GM21360 (cell line): Measurements from ENCODE around the gene MTNR1A.
"Not testable (repeated sequence)": the region's sequence is repeated elsewhere in the genome, so short reads cannot be mapped to it uniquely, and the experiment has no call there.

Experiments
- ATAC-seq: cut with Tn5 transposase; IDR thresholded peaks from one replicate; pipeline ENCODE4 v1.9.1; 2021; ENCODE audit warnings: mild to moderate bottlenecking, moderate library complexity; ENCODE audit not compliant: unreplicated experiment

The MTNR1A gene

DNA sequence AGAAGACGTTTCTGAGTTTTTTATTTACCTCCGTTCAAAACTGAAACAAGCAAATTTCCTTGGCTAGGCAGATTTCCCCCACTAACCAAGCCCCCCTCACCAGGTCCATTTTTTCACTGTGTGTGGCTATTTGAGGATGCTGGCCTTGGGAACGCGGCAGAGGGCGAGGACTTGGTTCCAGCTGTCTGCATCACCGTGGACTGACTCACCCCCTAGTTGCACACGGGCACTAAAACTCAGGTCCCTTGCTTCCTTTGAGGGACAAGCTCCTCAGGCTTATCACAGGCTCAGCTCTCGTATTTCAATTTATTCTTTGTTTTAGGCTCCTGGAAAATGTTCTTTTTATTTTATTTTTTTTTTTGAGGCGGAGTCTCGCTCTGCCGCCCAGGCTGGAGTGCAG lies 8.4 kb upstream of the MTNR1A start:
- ATAC-seq: no peak

- no peak for ATAC-seq
Observed at GRCh38 chr4:186561748-186562147, 6.4 kb upstream of the MTNR1A start.

- ATAC-seq: no peak
Observed at GRCh38 chr4:186560647-186561046, 5.3 kb upstream of the MTNR1A start.

DNA sequence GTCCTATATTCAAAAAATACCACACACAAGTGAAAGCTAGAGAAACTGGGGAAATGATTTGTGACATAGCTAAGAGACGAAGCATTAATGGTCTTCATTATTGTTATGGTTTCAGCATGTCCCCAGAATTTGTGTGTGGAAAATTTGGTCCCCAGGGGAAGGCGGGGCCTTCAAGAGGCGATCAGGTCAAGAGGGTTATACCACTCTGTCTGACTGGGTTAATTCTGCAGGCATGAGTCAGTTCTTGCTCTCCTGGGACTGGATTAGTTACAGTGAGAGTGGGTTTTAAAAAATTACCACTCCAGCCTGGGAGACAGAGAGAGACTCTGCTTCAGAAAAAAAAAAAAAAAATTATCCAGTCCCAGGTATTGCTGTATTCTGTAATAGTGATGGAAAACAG lies 2.1 kb upstream of the MTNR1A start:
- ATAC-seq: no peak

DNA sequence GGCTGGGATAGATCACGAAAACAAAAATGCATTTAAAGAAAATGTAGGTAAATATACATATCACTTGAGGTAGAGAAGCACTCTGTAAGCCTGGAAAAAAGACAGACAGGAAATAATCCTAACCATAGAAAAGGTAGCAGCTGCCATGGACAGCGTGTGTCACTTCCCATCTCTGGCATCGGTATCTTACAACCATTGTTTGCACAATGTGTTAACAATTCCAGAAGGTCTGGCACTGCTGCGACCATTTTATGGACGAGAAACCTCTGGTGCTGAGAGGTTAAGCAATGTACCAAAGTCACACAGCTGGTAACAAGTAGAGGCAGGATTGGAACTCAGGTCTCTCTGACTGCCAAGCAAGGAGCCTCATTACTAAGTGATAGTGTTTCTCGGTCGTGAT lies 1.7 kb upstream of the MTNR1A start:
- no peak for ATAC-seq

- ATAC-seq: no peak
Observed at GRCh38 chr4:186554539-186554913, 841 bp downstream of the MTNR1A start.

DNA sequence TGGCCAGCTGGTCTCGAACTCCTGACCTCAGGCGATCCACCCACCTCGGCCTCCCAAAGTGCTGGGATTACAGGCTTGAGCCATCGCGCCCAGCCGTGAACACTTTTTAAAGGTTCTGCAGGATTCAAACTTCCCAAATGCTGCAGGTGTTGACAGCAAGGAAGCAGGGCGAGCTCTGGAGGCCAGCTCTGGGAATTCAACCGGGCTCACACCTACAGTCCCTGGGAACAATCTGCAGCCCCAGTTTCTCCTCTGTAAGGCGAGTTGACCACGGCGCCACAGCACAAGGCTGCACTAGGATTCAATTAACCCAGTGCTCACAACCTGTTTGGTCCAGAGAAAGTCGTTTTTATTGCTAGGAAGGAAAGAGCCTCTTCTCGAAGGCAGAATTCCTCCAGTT lies 1.6 kb downstream of the MTNR1A start:
- ATAC-seq: no peak

- ATAC-seq: no peak
Observed at GRCh38 chr4:186551849-186552248, 3.5 kb downstream of the MTNR1A start.

DNA sequence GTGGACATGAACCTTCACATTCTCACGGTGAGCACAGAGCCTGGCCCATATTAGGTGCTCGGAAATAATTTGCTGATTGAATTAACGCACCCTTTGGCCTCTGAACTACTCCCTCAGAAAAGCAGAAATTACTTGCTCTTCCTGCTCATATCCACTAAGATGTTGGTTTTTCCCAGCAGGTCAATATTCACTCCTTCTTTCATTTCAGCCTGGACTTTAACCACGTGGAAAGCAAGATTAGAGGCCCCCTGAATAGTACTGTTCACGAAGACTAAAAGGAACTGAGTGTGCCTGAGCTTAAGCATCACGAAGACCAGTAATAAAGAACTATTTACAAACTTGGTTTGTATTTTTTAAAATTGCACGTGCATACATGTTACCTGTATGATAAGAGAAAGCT lies 9.9 kb downstream of the MTNR1A start:
- ATAC-seq: no peak

DNA sequence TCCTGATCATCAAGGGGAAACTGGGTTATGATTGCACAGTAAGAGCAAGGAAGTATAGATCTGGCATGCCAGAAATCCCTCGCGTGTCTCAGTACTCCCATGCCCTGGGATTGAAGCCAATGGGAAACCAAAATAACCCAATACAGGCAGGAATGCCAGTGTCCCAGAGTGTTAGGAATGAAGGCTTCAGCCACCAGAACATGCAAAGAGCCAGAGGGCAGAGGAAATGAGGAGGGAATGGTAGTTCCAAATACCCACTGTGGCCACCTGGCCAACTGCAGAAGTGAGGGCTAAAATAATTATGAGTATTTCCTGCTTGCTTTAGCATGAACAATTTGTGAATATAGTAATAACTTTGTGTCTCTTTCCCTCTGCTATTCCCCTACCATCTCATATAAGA lies 12.2 kb downstream of the MTNR1A start:
- no peak for ATAC-seq

DNA sequence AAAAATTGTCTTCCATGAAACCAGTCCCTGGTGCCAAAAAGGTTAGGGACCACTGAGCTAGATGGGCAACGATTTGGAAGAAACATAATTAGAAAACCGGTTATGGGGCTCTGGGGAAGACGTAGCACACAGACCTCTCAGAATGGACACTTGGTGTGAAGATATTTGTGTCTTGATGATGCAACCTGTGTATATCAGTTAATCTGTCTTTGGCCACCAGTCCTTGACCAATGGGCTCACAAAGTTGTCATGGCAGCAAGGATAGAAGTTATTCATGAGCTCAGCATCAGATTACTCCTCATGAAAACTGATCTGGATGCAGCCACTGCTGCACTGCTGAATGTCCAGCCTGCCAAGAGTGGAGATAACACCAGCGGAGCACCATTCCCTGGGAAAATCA lies 13.6 kb downstream of the MTNR1A start:
- no peak for ATAC-seq

DNA sequence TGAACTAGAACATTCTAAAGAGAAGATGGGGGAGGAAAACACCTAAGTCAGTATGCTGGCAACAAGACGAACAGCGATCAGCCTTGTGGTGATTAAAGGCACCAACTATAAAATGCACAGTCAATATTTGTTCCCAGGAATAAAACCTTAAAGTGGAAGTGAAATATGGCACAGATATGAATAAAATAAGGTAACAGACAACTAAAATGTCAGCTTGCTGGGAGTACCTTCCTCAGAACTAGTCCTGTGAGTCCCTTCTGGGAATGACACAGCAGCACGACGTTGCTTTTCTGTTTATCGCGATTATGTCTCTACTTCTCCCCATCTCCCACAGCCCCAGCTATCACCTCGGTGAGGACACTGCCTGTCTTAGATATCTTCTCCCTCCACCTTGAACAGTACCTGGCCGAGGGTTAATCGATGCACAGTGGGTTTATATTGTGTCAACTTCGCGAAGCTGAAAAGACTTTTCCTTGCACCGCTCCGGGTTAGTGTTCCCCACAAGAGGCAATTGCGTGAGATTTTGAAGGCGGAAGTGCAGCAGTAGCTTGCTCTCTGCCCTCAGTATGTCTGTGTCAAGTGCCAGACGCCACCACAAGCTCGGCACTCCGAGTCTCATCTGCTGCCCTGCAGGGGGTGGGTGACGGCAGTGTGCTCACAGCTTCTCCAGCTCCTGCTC lies 17.4 kb downstream of the MTNR1A start:
- ATAC-seq: no peak

- no peak for ATAC-seq
Observed at GRCh38 chr4:186536285-186536684, 19.1 kb downstream of the MTNR1A start.

DNA sequence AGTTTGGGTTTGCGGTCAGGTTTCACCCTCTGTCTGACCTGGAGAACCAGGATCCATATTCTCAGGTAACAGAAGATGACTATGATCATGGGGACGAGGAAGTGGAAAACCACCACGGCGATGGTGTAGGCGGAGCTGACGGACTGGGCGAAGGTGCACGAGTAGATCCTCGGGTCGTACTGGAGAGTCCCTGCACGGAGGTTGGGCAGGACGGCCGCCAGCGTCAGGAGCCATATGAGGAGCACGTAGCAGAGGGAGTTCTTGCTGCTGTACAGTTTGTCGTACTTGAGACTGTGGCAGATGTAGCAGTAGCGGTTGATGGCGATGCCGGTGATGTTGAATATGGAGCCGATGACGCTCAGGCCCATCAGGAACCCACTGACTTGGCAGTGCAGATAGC lies 21.3 kb downstream of the MTNR1A start:
- ATAC-seq: no peak

DNA sequence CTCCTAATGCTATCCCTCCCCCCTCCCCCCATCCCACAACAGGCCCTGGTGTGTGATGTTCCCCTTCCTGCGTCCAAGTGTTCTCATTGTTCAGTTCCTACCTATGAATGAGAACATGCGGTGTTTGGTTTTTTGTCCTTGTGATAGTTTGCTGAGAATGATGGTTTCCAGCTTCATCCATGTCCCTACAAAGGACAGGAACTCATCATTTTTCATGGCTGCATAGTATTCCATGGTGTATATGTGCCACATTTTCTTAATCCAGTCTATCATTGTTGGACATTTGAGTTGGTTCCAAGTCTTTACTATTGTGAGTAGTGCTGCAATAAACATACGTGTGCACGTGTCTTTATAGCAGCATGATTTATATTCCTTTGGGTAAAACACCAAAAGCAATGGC lies 31.4 kb downstream of the MTNR1A start:
- not testable (repeated sequence) for ATAC-seq

GRCh38 chr4:186516287-186516686 lies 39.1 kb downstream of the MTNR1A start:
- no peak for ATAC-seq

DNA sequence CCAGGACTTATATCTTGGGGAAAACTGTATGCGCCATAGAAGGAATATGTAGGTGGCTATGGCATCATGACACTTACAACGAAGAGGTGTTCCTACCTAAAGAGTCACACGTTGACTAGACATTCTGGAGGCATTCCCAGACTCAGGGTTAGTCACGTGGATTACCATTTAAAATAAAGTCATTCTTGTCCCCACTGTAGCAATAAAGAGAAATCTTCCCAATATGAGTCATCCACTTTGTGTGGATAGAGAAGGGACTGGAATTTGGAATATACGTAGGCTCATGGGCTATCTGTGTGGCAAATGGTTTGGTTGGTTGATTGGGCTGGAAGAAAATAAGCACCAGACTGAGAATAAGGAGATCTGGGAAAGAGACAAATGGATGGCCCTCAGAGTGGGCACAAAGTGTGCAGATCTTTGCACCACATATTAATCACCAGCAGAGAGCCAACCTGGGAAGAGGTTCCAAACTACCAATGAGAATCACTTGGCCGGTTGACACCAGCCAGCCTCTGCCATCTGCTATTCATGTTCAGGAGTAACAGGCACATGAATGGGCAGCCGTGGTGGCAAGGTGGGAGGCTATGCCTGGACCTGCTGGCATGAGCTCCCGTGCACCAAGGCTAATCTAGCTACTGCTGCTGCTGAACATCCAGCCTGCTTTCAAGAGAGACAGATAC lies 41.0 kb downstream of the MTNR1A start:
- no peak for ATAC-seq

DNA sequence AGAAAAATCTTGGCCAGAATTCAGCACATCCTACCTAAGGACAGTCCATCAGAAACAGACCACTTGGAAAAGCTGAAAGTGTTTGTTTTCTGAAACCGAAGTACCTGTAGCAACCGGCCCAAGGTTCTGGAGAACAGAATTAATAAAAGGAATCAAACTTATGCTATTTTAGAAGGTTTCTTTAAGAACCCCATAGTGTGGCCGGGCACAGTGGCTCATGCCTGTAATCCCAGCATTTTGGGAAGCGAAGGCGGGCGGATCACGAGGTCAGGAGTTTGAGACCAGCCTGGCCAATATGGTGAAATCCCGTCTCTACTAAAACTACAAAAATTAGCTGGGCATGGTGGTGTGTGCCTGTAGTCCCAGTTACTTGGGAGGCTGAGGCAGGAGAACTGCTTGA lies 50.6 kb downstream of the MTNR1A start:
- not testable (repeated sequence) for ATAC-seq

- no peak for ATAC-seq
Observed at GRCh38 chr4:186502231-186502630, 53.1 kb downstream of the MTNR1A start.

- ATAC-seq: no peak
Observed at GRCh38 chr4:186501554-186501953, 53.8 kb downstream of the MTNR1A start.

- no peak for ATAC-seq
Observed at GRCh38 chr4:186500721-186501304, 54.6 kb downstream of the MTNR1A start.

DNA sequence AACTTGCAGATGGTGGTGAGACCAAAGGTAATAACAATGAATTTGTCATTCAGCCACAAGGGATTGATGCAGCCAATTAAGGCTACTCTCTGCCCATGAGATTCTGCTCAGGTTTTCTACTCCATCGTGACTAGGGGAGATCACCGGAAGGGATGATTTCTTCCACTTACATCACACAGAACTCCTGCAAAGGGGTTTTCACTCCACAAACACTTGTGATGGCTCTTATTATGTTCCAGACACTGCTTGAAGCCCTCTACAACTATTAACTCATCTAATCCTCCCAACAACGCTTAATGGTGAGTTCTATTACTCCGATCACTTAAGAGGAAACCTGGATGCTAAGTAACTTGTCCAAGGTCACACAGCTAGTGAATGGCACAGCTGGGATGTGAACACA lies 55.9 kb downstream of the MTNR1A start:
- no peak for ATAC-seq
